ENCODE data around the gene GNAI1. TPM values are rescaled to one million over a fixed set of nuclear protein-coding genes. Genes with fewer than 3 reads are reported as not detected.

Gene GNAI1
- total RNA-seq, 1 donor from 2014 or later: 36.0 TPM

DNA sequence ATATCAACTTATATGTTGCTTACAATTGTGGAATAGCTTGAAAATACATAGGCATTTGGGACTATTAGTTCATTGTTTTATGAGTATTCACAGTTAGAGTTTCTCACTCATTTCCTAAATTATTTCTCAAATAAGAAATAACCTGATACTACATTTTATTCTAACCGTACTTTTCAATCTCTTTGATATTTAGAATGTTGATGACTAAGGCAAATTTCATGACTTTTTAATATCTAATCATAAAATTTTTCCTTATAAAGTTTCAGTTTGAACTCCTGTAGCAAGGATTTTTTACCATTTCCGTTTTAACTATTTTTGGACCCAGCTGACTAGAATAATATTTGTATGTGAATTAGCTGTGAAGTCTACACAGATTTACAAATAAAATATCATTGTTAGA, 41.3 kb upstream of the GNAI1 start:
- no peaks in the 10 kb centered on the region for H3K9me3 ChIP-seq
- intact Hi-C loops (cut with DNase I): no loop called here
- ATAC-seq (no peak), DNase-seq (no peak)
- H3K4me1 ChIP-seq: peaks cover 7% of the 10 kb centered on the region
- no peak overlapping the region for H3K4me3 ChIP-seq
- H3K27me3 ChIP-seq: no peaks in the 10 kb centered on the region
- H3K27ac ChIP-seq: no peak overlapping the region
- TF ChIP-seq, protein P1, sequence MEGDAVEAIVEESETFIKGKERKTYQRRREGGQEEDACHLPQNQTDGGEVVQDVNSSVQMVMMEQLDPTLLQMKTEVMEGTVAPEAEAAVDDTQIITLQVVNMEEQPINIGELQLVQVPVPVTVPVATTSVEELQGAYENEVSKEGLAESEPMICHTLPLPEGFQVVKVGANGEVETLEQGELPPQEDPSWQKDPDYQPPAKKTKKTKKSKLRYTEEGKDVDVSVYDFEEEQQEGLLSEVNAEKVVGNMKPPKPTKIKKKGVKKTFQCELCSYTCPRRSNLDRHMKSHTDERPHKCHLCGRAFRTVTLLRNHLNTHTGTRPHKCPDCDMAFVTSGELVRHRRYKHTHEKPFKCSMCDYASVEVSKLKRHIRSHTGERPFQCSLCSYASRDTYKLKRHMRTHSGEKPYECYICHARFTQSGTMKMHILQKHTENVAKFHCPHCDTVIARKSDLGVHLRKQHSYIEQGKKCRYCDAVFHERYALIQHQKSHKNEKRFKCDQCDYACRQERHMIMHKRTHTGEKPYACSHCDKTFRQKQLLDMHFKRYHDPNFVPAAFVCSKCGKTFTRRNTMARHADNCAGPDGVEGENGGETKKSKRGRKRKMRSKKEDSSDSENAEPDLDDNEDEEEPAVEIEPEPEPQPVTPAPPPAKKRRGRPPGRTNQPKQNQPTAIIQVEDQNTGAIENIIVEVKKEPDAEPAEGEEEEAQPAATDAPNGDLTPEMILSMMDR (IDR thresholded peaks at IDR 0.05): no peak
- H3K36me3 ChIP-seq: no peaks in the 10 kb centered on the region

DNA sequence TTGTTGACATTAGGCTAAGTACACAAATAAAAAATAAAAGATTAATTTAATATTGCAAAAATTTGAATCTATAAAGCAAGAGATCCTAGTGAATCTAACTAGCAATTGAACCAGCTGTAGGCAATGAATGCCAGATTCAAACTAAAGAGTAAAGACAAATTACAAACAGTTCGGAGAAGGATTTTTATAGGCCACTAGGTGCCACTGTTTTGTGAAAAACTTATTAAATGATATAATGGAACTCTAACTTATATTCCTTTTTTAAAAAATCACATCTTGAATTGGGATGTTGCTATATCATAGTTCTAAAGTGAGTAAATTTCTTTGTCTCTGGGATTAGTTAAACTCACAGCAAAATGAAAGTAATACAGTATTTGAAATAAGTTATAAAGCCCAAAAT, 39.1 kb upstream of the GNAI1 start:
- DNase-seq (no peak), ATAC-seq (no peak)
- H3K27ac ChIP-seq: no peak overlapping the region
- TF ChIP-seq, protein P1 (IDR thresholded peaks at IDR 0.05): peak; percentile 48
- H3K36me3 ChIP-seq: no peaks in the 10 kb centered on the region
- H3K4me1 ChIP-seq: no peaks in the 10 kb centered on the region
- H3K4me3 ChIP-seq: no peak overlapping the region
- intact Hi-C loops (cut with DNase I): no loop called here
- no peaks in the 10 kb centered on the region for H3K9me3 ChIP-seq
- H3K27me3 ChIP-seq: no peaks in the 10 kb centered on the region

DNA sequence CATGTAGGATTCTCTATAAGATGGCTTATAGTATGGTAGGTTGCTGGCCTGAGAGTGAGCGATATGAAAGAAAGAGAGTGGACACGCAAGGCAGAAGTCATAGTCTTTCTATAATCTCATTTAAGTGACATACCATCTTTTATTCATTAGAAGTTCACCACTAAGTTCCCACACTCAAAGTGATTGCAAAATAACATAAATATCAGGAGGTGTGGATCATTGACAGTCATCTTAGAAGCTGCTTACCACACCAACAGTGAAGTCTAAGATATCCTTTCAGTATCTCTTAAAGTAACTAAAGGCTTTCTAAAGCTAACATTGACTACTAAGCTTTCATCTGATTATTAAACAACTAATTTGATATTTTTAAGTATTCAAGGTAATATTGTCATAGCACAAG, 36.9 kb upstream of the GNAI1 start:
- Histone ChIP-seq H3K4me1 (no peaks in the 10 kb centered on the region), H3K27ac (no peak overlapping the region), H3K4me3 (no peak overlapping the region), H3K9me3 (no peaks in the 10 kb centered on the region), H3K36me3 (no peaks in the 10 kb centered on the region), H3K27me3 (no peaks in the 10 kb centered on the region)
- TF ChIP-seq, protein P1 (IDR thresholded peaks at IDR 0.05): no peak
- ATAC-seq (no peak), DNase-seq (no peak)
- intact Hi-C loops (cut with DNase I): no loop called here

DNA sequence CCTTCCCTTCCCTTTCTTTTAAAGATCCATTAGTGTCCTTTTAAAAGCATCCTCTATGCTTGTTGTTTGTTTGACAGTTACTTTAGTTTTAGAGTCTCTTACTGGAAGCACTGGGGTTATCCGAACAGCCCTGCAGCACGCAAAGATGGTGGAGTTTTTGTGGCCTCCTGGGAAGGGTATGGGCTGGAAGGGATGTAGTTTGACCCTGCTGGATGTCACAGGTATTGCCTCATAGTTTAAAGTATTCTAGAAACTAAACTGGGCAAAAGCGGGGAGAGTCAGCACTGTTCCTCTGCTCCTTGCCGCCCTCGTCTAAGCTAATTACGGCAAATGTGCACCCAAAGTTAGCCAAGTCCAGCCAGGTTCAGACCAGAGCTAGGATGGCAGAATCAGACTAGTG, 35.8 kb upstream of the GNAI1 start:
- H3K4me1 ChIP-seq: no peaks in the 10 kb centered on the region
- H3K4me3 ChIP-seq: no peak overlapping the region
- intact Hi-C loops (cut with DNase I): no loop called here
- ATAC-seq: no peak
- DNase-seq: no peak
- H3K9me3 ChIP-seq: no peaks in the 10 kb centered on the region
- H3K27me3 ChIP-seq: no peaks in the 10 kb centered on the region
- H3K27ac ChIP-seq: no peak overlapping the region
- no peaks in the 10 kb centered on the region for H3K36me3 ChIP-seq
- TF ChIP-seq, protein P1 (IDR thresholded peaks at IDR 0.05): no peak

DNA sequence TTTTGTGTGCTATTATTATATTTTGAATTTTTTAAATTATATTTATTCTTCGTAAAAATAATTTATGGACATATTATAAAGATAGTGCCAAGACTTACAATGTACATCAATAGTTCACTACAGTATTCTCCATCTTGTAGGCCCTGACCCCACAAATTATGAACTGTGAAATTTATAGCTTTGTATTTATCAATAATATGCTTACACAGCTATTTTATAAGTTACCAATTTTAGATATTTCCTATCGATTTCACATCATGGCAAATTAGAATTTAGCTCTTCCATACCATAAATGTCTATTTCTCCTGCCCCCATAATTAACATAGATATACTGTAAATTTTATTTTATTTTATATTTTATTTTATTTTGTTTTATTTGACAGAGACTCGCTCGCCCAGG, 34.4 kb upstream of the GNAI1 start:
- ATAC-seq (no peak), DNase-seq (no peak)
- Histone ChIP-seq H3K4me1 (no peaks in the 10 kb centered on the region), H3K27me3 (no peaks in the 10 kb centered on the region), H3K27ac (no peak overlapping the region), H3K4me3 (no peak overlapping the region), H3K9me3 (no peaks in the 10 kb centered on the region), H3K36me3 (no peaks in the 10 kb centered on the region)
- TF ChIP-seq, protein P1 (IDR thresholded peaks at IDR 0.05): no peak
- intact Hi-C loops (cut with DNase I): no loop called here

DNA sequence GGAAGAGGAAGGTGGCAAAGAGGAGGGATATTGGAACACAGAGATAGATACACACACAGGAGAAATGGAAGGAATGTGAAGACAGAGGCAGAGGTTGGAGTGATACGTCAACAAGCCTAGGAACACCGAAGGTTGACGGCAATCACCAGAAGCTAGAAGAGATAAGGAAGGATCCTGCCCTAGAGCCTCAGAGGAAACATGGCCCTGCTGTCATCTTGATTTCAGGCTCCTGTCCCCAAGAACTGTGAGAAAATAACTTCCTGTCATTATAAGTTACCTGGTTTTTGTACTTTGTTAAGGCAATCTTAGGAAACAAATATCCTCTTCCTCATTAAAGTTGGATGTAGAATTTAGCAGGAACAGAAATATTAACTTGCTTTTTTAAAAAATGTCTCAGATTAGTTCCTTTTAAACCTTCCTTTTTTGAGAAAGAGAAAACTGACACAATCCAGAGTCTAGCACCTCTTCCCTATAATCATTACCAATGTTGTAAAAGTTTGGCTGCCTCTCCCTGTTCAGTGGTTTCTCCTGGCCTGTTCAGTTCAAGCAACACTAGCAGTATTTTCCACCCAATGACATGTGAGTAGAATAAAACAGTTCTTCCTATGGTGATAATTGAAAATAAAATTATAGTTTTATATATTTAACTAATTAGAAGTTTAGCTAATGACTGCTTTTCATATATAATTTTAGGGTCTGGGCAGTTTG, 28.8 kb upstream of the GNAI1 start:
- Histone ChIP-seq H3K4me3 (no peak overlapping the region), H3K27me3 (no peaks in the 10 kb centered on the region), H3K9me3 (no peaks in the 10 kb centered on the region), H3K36me3 (no peaks in the 10 kb centered on the region), H3K27ac (no peak overlapping the region), H3K4me1 (peaks cover 13% of the 10 kb centered on the region)
- intact Hi-C loops (cut with DNase I): no loop called here
- ATAC-seq (peak; percentile 44), DNase-seq (no peak)
- TF ChIP-seq, protein P1 (IDR thresholded peaks at IDR 0.05): no peak
